ENCODE data around the gene SUMF2. TPM values are rescaled to one million over a fixed set of nuclear protein-coding genes. Genes with fewer than 3 reads are reported as not detected.
"Not testable (repeated sequence)": the region's sequence is repeated elsewhere in the genome, so short reads cannot be mapped to it uniquely, and the experiment has no call there.

The SUMF2 gene
- total and polyA plus RNA-seq, 7 experiments from 2014 or later = 120 to 196 (median 156) TPM

DNA sequence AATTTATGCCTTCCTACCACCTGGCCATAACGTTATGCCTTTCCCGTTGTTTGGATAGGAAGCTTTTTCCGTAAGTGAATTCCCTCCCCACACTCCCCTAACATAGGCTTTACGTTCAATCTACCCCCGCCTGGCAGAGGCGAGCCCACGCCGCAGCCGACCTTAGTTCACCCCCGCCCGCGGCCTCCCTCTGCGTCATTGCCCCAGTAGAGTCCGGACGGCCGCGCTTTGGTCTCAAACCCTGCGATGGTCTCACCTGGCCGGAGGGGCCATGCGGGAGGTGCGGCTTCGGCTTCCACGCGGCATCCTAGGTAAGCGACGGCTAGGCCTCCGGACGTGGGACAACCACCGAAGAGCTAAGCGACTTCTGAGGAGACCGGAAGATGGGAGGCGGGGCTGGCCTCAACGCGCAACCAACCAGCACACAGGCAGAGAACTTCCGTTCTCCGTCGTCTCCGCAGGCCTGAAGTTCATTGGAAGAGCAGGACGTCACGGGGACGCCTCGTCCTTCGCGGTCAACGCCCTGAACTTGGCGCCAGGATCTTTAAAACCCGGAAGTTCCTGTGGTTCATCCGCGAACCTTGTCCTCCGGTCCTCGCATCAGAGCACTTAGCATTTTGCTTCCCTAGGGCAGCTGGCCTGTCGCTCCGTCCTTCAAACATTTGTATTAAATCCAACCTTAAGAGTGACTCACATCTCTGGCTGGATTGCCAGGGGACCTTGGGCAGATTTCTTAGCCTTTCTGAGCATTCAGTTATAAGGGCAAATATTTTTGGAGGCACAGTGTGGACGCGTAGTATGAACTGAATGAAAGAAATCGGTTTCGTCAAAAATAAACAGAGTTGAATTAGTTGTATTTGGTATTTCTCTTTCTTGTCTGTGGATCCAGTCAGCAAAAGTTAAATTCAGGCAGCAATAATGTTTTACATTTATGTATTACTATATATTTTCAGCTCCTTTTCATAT lies 42.3 kb downstream of the SUMF2 start, which contains the start of gene CHCHD2:
Gene CHCHD2 (minus strand): TSS at position 369 of the 966 bp plus-strand sequence. CDS start 63 bp downstream, at position 306.
- Mint-ChIP-seq H3K9me3 (peaks cover 0 to 16% (median 0%) of the 10 kb centered on the region in 11 donors), H3K27ac (peak within 1 kb of the TSS; percentile 97 to 99 (median 98)), H3K36me3 (peaks cover 4 to 35% (median 11%) of the 10 kb centered on the region in 5 donors), H3K27me3 (no peaks in the 10 kb centered on the region), H3K4me3 (peak within 1 kb of the TSS; percentile 94 to 100 (median 96)), H3K4me1 (peaks cover 19 to 43% (median 33%) of the 10 kb centered on the region in 7 donors)
- intact Hi-C loops (cut with micrococcal nuclease) = loop anchor here (1.0 to 5.0 kb wide), 14 partner anchors 32 to 1347 kb away; partner anchors contain the start of genes CCT6A (in 2 of the 2), MRPS17 (in 2 of the 2), PSPH (in 2 of the 2) and SEC61G (in 2 of the 2)
- DNase-seq (peak; percentile 75 to 96 (median 93)), ATAC-seq (peak; percentile 99)
- POLR2A ChIA-PET = interaction anchor here (0.8 to 2.0 kb wide), 13 partner anchors 9 to 1348 kb away, joined by 3 to 19 read pairs (median 4); partner anchors contain the start of genes CCT6A, LANCL2, NIPSNAP2 and NUPR2
- peak within 1 kb of the TSS; percentile 72 for H3K4me3 ChIP-seq (ENCODE audit: low read length)
- no peaks in the 10 kb centered on the region for H3K9me3 ChIP-seq (ENCODE audit: control insufficient read depth in 2 of 3, low read length in 3 of 3)
- H3K36me3 ChIP-seq (ENCODE audit: control insufficient read depth in 2 of 3, insufficient read depth in 3 of 3, low read length in 3 of 3) = peaks cover 5 to 32% (median 20%) of the 10 kb centered on the region in 3 experiments
- CTCF ChIA-PET = interaction anchor here (0.6 kb wide), 1 partner anchor 98 kb away, joined by 3 read pairs; no protein-coding TSS in a partner anchor
- H3K4me1 ChIP-seq (ENCODE audit: control insufficient read depth in 2 of 2, insufficient read depth in 2 of 2, low read length in 2 of 2) = peaks cover 18 to 20% of the 10 kb centered on the region in 2 donors
- H3K27me3 ChIP-seq (ENCODE audit: control insufficient read depth in 2 of 2, insufficient read depth in 2 of 2, low read length in 2 of 2) = no peaks in the 10 kb centered on the region
- H3K27ac ChIP-seq (ENCODE audit: low read depth, low read length) = peak within 1 kb of the TSS; percentile 95

- ChIA-PET CTCF (no interaction called here), POLR2A (no interaction called here)
- Histone ChIP-seq H3K4me3 (ENCODE audit: low read length) (no peak overlapping the region), H3K4me1 (ENCODE audit: control insufficient read depth in 2 of 2, insufficient read depth in 2 of 2, low read length in 2 of 2) (peaks cover 18 to 20% of the 10 kb centered on the region in 2 donors), H3K27ac (ENCODE audit: low read depth, low read length) (no peak overlapping the region), H3K9me3 (ENCODE audit: control insufficient read depth in 2 of 3, low read length in 3 of 3) (no peaks in the 10 kb centered on the region), H3K27me3 (ENCODE audit: control insufficient read depth in 2 of 2, insufficient read depth in 2 of 2, low read length in 2 of 2) (no peaks in the 10 kb centered on the region), H3K36me3 (ENCODE audit: control insufficient read depth in 2 of 3, insufficient read depth in 3 of 3, low read length in 3 of 3) (peaks cover 2 to 17% (median 6%) of the 10 kb centered on the region in 3 experiments)
- Mint-ChIP-seq H3K27ac (peak overlapping the region; percentile 44 to 99 (median 97)), H3K36me3 (peaks cover 4 to 31% (median 11%) of the 10 kb centered on the region in 5 donors), H3K4me1 (peaks cover 19 to 40% (median 33%) of the 10 kb centered on the region in 7 donors), H3K9me3 (peaks cover 0 to 16% (median 0%) of the 10 kb centered on the region in 11 donors), H3K27me3 (no peaks in the 10 kb centered on the region), H3K4me3 (peak overlapping the region in 9 of 10 donors; percentile 59 to 100 (median 96))
- DNase-seq = no peak
- intact Hi-C loops (cut with micrococcal nuclease) = loop anchor here (2.0 to 5.0 kb wide), 7 partner anchors 33 to 576 kb away; partner anchors contain the start of genes NIPSNAP2 (in 1 of the 2) and VOPP1 (in 1 of the 2)
- no peak for ATAC-seq
Measured at GRCh38 chr7:56107954-56108258, 43.8 kb downstream of the SUMF2 start.

GRCh38 chr7:56110611-56111010 lies 46.5 kb downstream of the SUMF2 start:
- ATAC-seq = no peak

DNA sequence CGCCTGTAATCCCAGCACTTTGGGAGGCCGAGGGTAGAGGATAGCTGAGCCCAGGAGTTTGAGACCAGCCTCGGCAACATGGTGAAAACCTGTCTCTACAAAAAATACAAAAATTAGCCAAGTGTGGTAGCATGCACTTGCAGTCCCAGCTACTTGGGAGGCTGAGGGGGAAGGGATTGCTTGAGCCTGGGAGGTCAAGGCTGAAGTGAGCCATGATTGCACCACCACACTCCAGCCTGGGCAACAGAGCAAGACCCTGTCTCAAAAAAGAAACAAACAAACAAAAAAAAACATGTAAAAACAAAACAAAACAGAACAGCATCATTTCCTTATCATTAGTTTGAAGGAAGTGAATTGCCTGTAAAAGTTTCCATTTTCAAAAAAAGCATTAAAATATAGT lies 48.2 kb downstream of the SUMF2 start:
- ATAC-seq; POLR2A ChIA-PET; H3K27me3 ChIP-seq (ENCODE audit: control insufficient read depth in 2 of 2, insufficient read depth in 2 of 2, low read length in 2 of 2); DNase-seq; H3K27ac Mint-ChIP-seq; H3K27ac ChIP-seq (ENCODE audit: low read depth, low read length); H3K4me1 ChIP-seq (ENCODE audit: control insufficient read depth in 2 of 2, insufficient read depth in 2 of 2, low read length in 2 of 2); H3K9me3 Mint-ChIP-seq; H3K36me3 Mint-ChIP-seq; H3K4me3 ChIP-seq (ENCODE audit: low read length); H3K4me1 Mint-ChIP-seq; H3K9me3 ChIP-seq (ENCODE audit: control insufficient read depth in 2 of 3, low read length in 3 of 3); intact Hi-C loops (cut with micrococcal nuclease); CTCF ChIA-PET; H3K36me3 ChIP-seq (ENCODE audit: control insufficient read depth in 2 of 3, insufficient read depth in 3 of 3, low read length in 3 of 3); H3K4me3 Mint-ChIP-seq: not testable (repeated sequence)
- H3K27me3 Mint-ChIP-seq = peaks cover 6 to 21% (median 10%) of the 10 kb centered on the region in 5 donors

More at GRCh38 chr7:56110611-56111010, 46.5 kb downstream of the SUMF2 start:
- no peak overlapping the region for H3K27ac ChIP-seq (ENCODE audit: low read depth, low read length)
- no peak overlapping the region for H3K4me3 ChIP-seq (ENCODE audit: low read length)
- Mint-ChIP-seq H3K9me3 (peaks cover 0 to 16% (median 0%) of the 10 kb centered on the region in 11 donors), H3K4me1 (peaks cover 14 to 25% (median 19%) of the 10 kb centered on the region in 7 donors), H3K4me3 (no peak overlapping the region), H3K36me3 (peaks cover 0 to 19% (median 6%) of the 10 kb centered on the region in 5 donors), H3K27me3 (peaks cover 0 to 11% (median 0%) of the 10 kb centered on the region in 5 donors), H3K27ac (no peak overlapping the region)
- H3K27me3 ChIP-seq (ENCODE audit: control insufficient read depth in 2 of 2, insufficient read depth in 2 of 2, low read length in 2 of 2) = no peaks in the 10 kb centered on the region
- DNase-seq = no peak
- H3K4me1 ChIP-seq (ENCODE audit: control insufficient read depth in 2 of 2, insufficient read depth in 2 of 2, low read length in 2 of 2) = peaks cover 5 to 8% of the 10 kb centered on the region in 2 donors
- H3K9me3 ChIP-seq (ENCODE audit: control insufficient read depth in 2 of 3, low read length in 3 of 3) = no peaks in the 10 kb centered on the region
- ChIA-PET CTCF (no interaction called here), POLR2A (no interaction called here)
- intact Hi-C loops (cut with micrococcal nuclease) = no loop called here
- peaks cover 0 to 3% (median 0%) of the 10 kb centered on the region in 3 experiments for H3K36me3 ChIP-seq (ENCODE audit: control insufficient read depth in 2 of 3, insufficient read depth in 3 of 3, low read length in 3 of 3)

DNA sequence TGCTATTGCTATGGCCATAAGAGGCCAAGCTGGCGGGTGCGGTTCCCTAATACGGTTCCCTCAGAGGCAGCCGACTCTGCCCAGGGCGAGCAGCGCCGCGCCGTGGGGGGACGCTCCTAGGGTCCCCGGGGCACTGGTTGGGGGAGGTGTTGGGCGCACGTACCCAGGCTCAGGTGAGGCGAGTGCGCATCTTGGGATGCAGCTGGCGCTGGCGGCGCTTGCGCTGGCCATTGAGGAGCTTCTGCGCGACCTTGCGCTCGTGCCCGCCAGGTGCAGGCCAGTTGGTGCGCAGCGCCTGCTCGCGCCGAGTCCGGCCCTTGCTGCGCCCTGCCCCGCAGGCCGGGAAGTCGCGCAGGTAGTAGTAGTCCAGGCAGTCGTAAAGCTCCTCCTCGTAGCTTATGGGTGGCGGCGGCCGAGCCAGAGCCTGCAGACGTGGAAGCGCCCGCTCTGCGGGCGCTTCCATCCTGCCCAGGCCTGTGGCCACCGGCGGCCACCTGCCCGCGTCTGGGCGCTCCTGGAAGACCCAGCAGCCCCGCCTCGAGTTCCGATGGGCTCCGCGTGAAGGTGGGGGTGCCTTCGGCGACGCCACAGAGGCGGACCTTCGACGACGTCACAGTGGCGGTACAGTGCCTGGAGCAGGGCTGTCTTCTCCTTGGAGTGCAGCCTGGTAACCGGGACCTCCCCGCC lies 51.9 kb downstream of the SUMF2 start, which contains the start of gene NUPR2:
Gene NUPR2 (minus strand): TSS at position 566 of the 687 bp plus-strand sequence. CDS start 103 bp downstream, at position 463.
- Histone ChIP-seq H3K9me3 (ENCODE audit: control insufficient read depth in 2 of 3, low read length in 3 of 3) (no peaks in the 10 kb centered on the region), H3K27ac (ENCODE audit: low read depth, low read length) (no peak within 1 kb of the TSS), H3K36me3 (ENCODE audit: control insufficient read depth in 2 of 3, insufficient read depth in 3 of 3, low read length in 3 of 3) (no peaks in the 10 kb centered on the region), H3K4me1 (ENCODE audit: control insufficient read depth in 2 of 2, insufficient read depth in 2 of 2, low read length in 2 of 2) (no peaks in the 10 kb centered on the region), H3K4me3 (ENCODE audit: low read length) (no peak within 1 kb of the TSS), H3K27me3 (ENCODE audit: control insufficient read depth in 2 of 2, insufficient read depth in 2 of 2, low read length in 2 of 2) (no peaks in the 10 kb centered on the region)
- CTCF ChIA-PET = no interaction called here
- Mint-ChIP-seq H3K9me3 (no peaks in the 10 kb centered on the region), H3K36me3 (no peaks in the 10 kb centered on the region), H3K4me1 (no peaks in the 10 kb centered on the region), H3K27ac (peak within 1 kb of the TSS in 1 of 9 donors; percentile 69), H3K27me3 (peaks cover 15 to 29% (median 21%) of the 10 kb centered on the region in 5 donors), H3K4me3 (peak within 1 kb of the TSS in 4 of 10 donors; percentile 32 to 64 (median 56))
- POLR2A ChIA-PET = interaction anchor here (1.1 kb wide), 1 partner anchor 10 kb away, joined by 4 read pairs; the partner anchor contains the start of gene CHCHD2
- intact Hi-C loops (cut with micrococcal nuclease) = no loop called here
- no peak for DNase-seq
- ATAC-seq = peak; percentile 18

- no peak overlapping the region for H3K27ac Mint-ChIP-seq
- H3K27me3 Mint-ChIP-seq = peaks cover 13 to 27% (median 15%) of the 10 kb centered on the region in 5 donors
- Histone ChIP-seq H3K36me3 (ENCODE audit: control insufficient read depth in 2 of 3, insufficient read depth in 3 of 3, low read length in 3 of 3) (no peaks in the 10 kb centered on the region), H3K4me3 (ENCODE audit: low read length) (no peak overlapping the region), H3K27me3 (ENCODE audit: control insufficient read depth in 2 of 2, insufficient read depth in 2 of 2, low read length in 2 of 2) (no peaks in the 10 kb centered on the region), H3K4me1 (ENCODE audit: control insufficient read depth in 2 of 2, insufficient read depth in 2 of 2, low read length in 2 of 2) (no peaks in the 10 kb centered on the region), H3K9me3 (ENCODE audit: control insufficient read depth in 2 of 3, low read length in 3 of 3) (no peaks in the 10 kb centered on the region), H3K27ac (ENCODE audit: low read depth, low read length) (no peak overlapping the region)
- intact Hi-C loops (cut with micrococcal nuclease) = no loop called here
- CTCF ChIA-PET = no interaction called here
- POLR2A ChIA-PET = no interaction called here
- H3K36me3 Mint-ChIP-seq = no peaks in the 10 kb centered on the region
- no peak for DNase-seq
- no peaks in the 10 kb centered on the region for H3K4me1 Mint-ChIP-seq
- no peak for ATAC-seq
- no peaks in the 10 kb centered on the region for H3K9me3 Mint-ChIP-seq
- no peak overlapping the region for H3K4me3 Mint-ChIP-seq
Measured at GRCh38 chr7:56121440-56121839, 57.4 kb downstream of the SUMF2 start.

Data from naive thymus-derived CD4-positive, alpha-beta T cell (primary cell).